GM12874 (cell line): Measurements from ENCODE around the gene WDR64.

Experiments
- CTCF ChIP-seq: IDR thresholded peaks from 2 replicates; pipeline ENCODE4 v1.5.1; 2011; ENCODE audit warnings: low read depth, mild to moderate bottlenecking, control low read depth, low read length, moderate library complexity; ENCODE audit not compliant: insufficient read depth

WDR64 gene

GRCh38 chr1:241834733-241835377 is 182.8 kb downstream of the WDR64 start:
- peak; percentile 31; the same call in 1 of the 2 replicates for TF ChIP-seq CTCF

GRCh38 chr1:241836941-241837340 is 184.9 kb downstream of the WDR64 start:
- TF ChIP-seq CTCF: no peak

GRCh38 chr1:241837416-241837815 is 185.3 kb downstream of the WDR64 start:
- no peak for TF ChIP-seq CTCF

GRCh38 chr1:241837901-241838300 is 185.8 kb downstream of the WDR64 start:
- TF ChIP-seq CTCF: no peak

GRCh38 chr1:241838897-241839296 is 186.8 kb downstream of the WDR64 start:
- no peak for TF ChIP-seq CTCF

- TF ChIP-seq CTCF: no peak
Observed at GRCh38 chr1:241839369-241839979, 187.4 kb downstream of the WDR64 start.

GRCh38 chr1:241840164-241840563 is 188.1 kb downstream of the WDR64 start:
- TF ChIP-seq CTCF: no peak

- TF ChIP-seq CTCF: no peak
Observed at GRCh38 chr1:241841691-241842090, 189.6 kb downstream of the WDR64 start.
